Activated T-helper 1 cell treated with anti-CD3 and anti-CD28 coated beads, Interleukin-12 subunit alpha, Interleukin-12 subunit beta, Interleukin-2, Interleukin-4 antibody, amounts not matched to agents 30 ng/mL and 10 ng/mL and 1 ng/mL, durations not matched to agents 14 hours and 24 hours and 36 hours (primary cell): ENCODE measurements around the gene IL3RA. TPM values are rescaled to one million over a fixed set of nuclear protein-coding genes. Genes with fewer than 3 reads are reported as not detected.

Source experiments
- DNase-seq: peaks from one replicate; pipeline ENCODE4 v3.0.0; 2021; ENCODE audit warnings: low spot score
- H3K27ac Mint-ChIP-seq: one replicate; pipeline ENCODE4 v1.8.0; 2021; ENCODE audit warnings: mild to moderate bottlenecking, mixed read lengths
- H3K27me3 Mint-ChIP-seq: one replicate; pipeline ENCODE4 v1.8.0; 2022; ENCODE audit warnings: mild to moderate bottlenecking, moderate library complexity, mixed read lengths; ENCODE audit not compliant: insufficient read depth
- H3K36me3 Mint-ChIP-seq: one replicate; pipeline ENCODE4 v1.8.0; 2021; ENCODE audit warnings: low read depth, mixed read lengths
- H3K4me1 Mint-ChIP-seq: one replicate; pipeline ENCODE4 v1.8.0; 2021; ENCODE audit warnings: low read depth, mixed read lengths
- H3K4me3 Mint-ChIP-seq: one replicate; pipeline ENCODE4 v1.8.0; 2021; ENCODE audit warnings: mild to moderate bottlenecking, moderate library complexity, mixed read lengths
- H3K9me3 Mint-ChIP-seq: one replicate; pipeline ENCODE4 v1.8.0; 2021; ENCODE audit warnings: mixed read lengths
- intact Hi-C: fragments of 100-400 bp; cut with micrococcal nuclease; formaldehyde crosslinking; loops from one replicate; pipeline ENCODE4 v1.15.1; 2024
- total RNA-seq: library from RNA; stranded (reverse); gene quantifications from 2 replicates; pipeline ENCODE4 v1.2.3, GENCODE V29; 2022

Gene IL3RA
- total RNA-seq, 1 donor from 2014 or later, result 4.2 TPM

DNA sequence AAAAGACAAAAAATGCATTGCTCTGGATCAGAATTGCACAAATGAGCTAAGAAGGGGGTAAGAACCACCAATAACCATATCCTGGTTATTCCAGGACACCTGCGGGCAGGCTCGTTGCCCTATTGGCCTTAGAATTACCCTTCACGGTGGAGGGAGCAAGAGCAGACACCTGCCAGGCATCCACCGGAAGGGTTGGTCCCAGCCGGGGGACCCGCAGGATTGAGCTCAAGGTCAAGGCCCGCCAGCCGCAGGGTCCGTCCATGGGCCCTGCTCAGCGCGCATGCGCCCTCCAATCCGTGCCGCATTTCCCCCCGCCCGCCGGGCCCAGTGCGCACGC, 54.8 kb downstream of the IL3RA start:
- Mint-ChIP-seq H3K9me3 (no peaks in the 10 kb centered on the region), H3K36me3 (peaks cover 57% of the 10 kb centered on the region), H3K27ac (peak overlapping the region; percentile 73), H3K4me3 (peak overlapping the region; percentile 93), H3K4me1 (peaks cover 45% of the 10 kb centered on the region), H3K27me3 (no peaks in the 10 kb centered on the region)
- intact Hi-C loops, result loop anchor here (10.0 kb wide), 1 partner anchor 1007 kb away; the partner anchor contains the start of gene PPP2R3B
- DNase-seq, result no peak

DNA sequence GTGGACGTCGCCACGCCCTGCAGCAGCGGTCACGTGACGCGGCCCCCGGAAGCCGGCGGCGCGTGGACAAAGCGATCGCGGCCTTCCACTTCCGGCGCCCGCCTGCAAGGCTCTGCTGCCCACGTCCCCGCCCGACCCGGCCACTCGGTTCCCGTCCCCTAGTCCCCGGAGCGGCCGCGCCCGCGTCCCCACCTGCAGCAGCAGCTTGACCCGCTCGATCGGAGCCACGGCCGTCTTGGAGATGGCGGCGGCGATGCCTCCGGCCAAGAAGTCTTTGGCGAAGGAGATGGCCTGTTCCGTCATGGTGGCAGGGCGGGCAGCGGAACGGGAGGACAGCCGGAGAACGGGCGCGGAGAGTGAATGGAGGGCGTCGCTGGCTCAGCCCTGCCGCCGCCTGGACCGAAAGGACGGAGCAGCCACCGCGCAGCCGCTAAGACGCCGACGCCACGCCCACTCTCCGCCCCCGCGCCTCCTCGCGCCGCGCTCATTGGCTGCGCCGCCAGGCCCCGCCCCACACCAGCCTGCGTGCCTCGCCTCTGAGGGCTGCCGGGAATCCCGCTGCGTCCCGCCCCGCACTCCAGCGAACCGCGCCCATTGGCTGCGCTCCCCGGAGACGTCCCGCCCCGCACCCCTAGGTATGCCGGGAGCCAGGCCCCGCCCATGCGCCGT, 55.3 kb downstream of the IL3RA start, which contains the start of gene SLC25A6:
SLC25A6 (minus strand) TSS at position 407 of the 669 bp plus-strand sequence; CDS start at position 303, 104 bp downstream.
- Mint-ChIP-seq H3K9me3 (no peaks in the 10 kb centered on the region), H3K36me3 (peaks cover 52% of the 10 kb centered on the region), H3K27ac (peak within 1 kb of the TSS; percentile 95), H3K4me3 (peak within 1 kb of the TSS; percentile 93), H3K4me1 (peaks cover 45% of the 10 kb centered on the region), H3K27me3 (no peaks in the 10 kb centered on the region)
- intact Hi-C loops, result loop anchor here (1.0 to 10.0 kb wide), 12 partner anchors 61 to 1299 kb away; partner anchors contain the start of genes AKAP17A, CD99, GTPBP6 and P2RY8
- peak; percentile 100 for DNase-seq

DNA sequence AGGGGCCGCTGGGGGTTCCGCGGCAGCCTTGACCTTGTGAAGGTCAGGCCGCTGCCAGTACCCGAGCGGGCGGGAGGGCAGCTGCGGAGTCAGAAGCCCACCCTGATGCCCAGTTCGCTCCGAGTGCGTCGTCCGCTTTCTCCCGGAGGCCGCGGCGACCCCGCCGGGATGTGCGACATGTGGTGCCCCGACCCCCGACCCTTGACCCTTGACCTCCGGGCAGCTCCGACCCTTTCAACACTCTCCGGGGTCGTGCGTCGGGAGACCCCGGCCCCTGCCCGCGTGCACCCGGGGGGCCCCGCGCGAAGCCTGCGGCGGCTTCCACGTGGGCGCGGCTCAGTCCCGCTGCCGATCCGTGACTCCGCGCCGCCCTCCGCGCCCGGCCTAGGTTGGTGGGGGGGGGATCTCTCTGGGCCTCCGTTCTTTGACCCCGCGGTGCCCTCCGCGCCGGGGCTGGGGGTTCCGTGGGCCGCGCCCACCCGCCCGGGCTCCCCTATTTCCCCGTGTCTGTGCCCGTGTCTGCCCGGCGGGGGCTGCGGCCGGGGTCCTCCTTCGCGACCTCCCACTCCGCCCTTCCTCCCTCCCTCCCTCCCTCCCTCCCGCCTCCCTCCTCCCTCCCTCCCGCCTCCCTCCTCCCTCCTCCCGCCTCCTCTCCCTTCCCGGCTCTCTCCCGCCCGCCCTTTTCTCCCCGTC, 55.9 kb downstream of the IL3RA start:
- no peaks in the 10 kb centered on the region for H3K27me3 Mint-ChIP-seq
- no peak for DNase-seq
- peak overlapping the region; percentile 93 for H3K4me3 Mint-ChIP-seq
- intact Hi-C loops, result loop anchor here (1.0 to 10.0 kb wide), 12 partner anchors 61 to 1298 kb away; partner anchors contain the start of genes AKAP17A, CD99, GTPBP6 and P2RY8
- H3K4me1 Mint-ChIP-seq, result peaks cover 43% of the 10 kb centered on the region
- peaks cover 48% of the 10 kb centered on the region for H3K36me3 Mint-ChIP-seq
- H3K27ac Mint-ChIP-seq, result peak overlapping the region; percentile 95
- no peaks in the 10 kb centered on the region for H3K9me3 Mint-ChIP-seq

DNA sequence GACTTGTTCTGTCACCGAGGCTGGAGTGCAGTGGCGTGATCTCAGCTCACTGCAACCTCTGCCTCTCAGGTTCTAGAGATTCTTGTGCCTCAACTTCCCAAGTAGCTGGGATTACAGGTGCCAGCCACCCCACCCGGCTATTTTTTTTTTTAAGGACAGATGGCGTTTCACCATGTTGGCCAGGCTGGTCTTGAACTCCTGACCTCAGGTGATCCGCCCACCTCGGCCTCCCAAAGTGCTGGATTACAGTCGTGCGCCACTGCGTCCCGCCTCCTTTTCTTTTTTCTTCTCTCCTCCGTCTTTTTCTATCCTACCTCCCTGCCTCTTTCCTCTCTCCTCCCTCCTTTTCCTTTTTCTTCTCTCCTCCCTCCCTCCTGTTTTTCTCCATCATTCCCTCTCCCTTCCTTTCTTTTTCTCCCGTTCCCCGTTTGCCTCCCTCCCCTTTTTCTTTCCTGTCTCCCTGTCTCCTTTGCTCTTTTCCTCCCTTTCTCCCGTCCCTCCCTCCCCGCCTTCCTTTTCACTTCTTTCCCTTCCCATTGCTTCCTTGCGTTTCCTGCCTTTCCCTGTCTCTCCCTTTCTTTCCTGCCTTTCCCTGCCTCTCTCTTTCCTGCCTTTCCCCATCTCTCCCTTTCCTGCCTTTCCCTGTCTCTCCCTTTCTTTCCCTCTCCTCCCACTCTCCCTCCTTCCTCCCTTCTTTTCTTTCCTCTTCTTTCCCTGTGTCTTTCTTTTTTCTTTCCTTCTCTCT, 57.5 kb downstream of the IL3RA start:
- Mint-ChIP-seq H3K27ac (peak overlapping the region; percentile 87), H3K9me3 (no peaks in the 10 kb centered on the region), H3K36me3 (peaks cover 35% of the 10 kb centered on the region), H3K27me3 (no peaks in the 10 kb centered on the region), H3K4me1 (peaks cover 29% of the 10 kb centered on the region), H3K4me3 (peak overlapping the region; percentile 85)
- intact Hi-C loops, result loop anchor here (2.0 to 10.0 kb wide), 7 partner anchors 69 to 1297 kb away; partner anchors contain the start of genes AKAP17A, CD99, P2RY8 and PPP2R3B
- no peak for DNase-seq

DNA sequence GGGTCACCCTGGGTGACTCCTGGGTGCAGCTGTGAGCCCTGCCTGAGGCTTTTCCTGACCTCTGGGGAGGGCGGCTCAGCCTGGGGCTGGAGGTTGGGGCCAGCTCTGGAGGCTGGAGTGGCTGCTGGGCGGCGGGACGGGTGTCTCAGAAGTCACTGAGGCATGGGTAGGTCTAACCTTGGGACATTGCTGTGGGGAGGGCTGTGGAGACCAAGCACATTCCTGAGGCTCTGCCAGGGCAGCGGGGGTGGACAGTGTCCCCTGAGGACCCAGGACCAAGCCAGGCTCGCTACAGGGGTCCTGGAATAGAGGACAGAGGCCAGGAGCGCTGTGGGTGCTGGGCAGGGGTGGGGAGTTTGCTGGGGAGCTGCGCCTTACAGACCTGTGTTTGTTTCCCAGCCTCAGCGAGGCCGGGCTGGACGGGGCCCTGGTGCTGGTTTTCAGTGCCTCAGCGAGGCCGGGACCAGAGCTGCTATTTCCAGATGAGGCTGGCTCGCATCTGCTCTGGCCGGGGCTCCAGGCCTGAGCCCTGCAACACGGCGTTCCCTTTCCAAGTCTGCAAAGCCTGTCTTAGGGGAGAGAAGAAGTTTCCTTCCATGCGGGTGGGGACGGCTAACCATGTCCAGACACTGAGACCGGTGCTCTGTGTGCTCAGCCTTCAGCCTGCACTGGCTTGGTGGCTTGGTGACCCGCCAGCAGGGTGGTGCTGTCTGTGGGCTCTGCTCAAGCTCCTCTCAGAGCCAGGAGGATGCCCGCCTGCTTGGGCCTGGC, 58.3 kb downstream of the IL3RA start:
- no peaks in the 10 kb centered on the region for H3K9me3 Mint-ChIP-seq
- H3K27me3 Mint-ChIP-seq, result no peaks in the 10 kb centered on the region
- peak overlapping the region; percentile 85 for H3K4me3 Mint-ChIP-seq
- DNase-seq, result no peak
- H3K27ac Mint-ChIP-seq, result peak overlapping the region; percentile 87
- peaks cover 29% of the 10 kb centered on the region for H3K36me3 Mint-ChIP-seq
- intact Hi-C loops, result loop anchor here (10.0 kb wide), 1 partner anchor 1010 kb away; the partner anchor contains the start of gene PPP2R3B
- peaks cover 29% of the 10 kb centered on the region for H3K4me1 Mint-ChIP-seq

DNA sequence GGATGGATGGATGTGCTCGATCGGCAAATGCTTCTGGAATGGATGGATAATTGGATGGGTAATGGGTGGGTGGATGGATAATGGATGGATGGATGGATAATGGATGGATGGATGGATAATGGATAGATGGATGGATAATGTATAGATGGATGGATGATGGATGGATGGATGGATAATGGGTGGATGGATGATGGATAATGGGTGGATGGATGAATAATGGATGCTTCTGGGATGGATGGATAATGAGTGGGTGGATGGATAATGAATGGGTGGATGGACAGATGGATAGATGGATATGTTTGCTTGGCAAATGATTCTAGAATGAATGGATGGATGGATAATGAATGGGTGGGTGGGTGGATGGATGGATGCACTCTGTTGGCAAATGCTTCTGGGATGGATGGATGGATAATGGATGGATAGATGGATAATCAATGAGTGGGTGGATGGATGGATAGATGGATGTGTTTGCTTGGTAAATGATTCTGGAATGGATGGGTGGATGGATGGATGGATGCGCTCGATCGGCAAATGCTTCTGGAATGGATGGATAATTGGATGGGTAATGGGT, 59.1 kb downstream of the IL3RA start:
- intact Hi-C loops, result loop anchor here (10.0 kb wide), 1 partner anchor 1011 kb away; the partner anchor contains the start of gene PPP2R3B
- DNase-seq, result no peak
- no peaks in the 10 kb centered on the region for H3K9me3 Mint-ChIP-seq
- peaks cover 25% of the 10 kb centered on the region for H3K36me3 Mint-ChIP-seq
- no peaks in the 10 kb centered on the region for H3K27me3 Mint-ChIP-seq
- H3K4me3 Mint-ChIP-seq, result peak overlapping the region; percentile 19
- H3K4me1 Mint-ChIP-seq, result peaks cover 29% of the 10 kb centered on the region
- H3K27ac Mint-ChIP-seq, result peak overlapping the region; percentile 14

DNA sequence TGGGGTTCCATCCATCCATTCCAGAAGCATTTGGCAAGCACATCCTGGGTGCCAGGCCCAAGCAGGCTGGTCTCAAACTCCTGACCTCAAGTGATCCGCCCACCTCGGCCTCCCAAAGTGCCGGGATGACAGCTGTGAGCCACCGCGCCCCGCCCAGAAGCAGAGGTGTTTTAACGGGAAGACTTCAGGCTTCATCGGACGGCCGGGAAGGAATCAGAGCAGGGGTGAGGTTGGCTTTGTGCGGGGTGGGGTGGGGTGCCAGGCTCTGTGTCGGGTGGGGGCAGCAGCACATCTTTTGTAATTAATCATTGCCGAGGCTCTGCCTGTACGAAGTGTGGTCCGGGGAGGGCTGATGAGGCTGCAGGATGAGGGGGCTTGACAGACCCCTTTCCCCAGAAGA, 60.4 kb downstream of the IL3RA start:
- Mint-ChIP-seq H3K4me3 (no peak overlapping the region), H3K36me3 (peaks cover 20% of the 10 kb centered on the region), H3K27ac (no peak overlapping the region), H3K27me3 (no peaks in the 10 kb centered on the region), H3K9me3 (no peaks in the 10 kb centered on the region), H3K4me1 (peaks cover 29% of the 10 kb centered on the region)
- intact Hi-C loops, result loop anchor here (10.0 kb wide), 1 partner anchor 1012 kb away; the partner anchor contains the start of gene PPP2R3B
- no peak for DNase-seq

DNA sequence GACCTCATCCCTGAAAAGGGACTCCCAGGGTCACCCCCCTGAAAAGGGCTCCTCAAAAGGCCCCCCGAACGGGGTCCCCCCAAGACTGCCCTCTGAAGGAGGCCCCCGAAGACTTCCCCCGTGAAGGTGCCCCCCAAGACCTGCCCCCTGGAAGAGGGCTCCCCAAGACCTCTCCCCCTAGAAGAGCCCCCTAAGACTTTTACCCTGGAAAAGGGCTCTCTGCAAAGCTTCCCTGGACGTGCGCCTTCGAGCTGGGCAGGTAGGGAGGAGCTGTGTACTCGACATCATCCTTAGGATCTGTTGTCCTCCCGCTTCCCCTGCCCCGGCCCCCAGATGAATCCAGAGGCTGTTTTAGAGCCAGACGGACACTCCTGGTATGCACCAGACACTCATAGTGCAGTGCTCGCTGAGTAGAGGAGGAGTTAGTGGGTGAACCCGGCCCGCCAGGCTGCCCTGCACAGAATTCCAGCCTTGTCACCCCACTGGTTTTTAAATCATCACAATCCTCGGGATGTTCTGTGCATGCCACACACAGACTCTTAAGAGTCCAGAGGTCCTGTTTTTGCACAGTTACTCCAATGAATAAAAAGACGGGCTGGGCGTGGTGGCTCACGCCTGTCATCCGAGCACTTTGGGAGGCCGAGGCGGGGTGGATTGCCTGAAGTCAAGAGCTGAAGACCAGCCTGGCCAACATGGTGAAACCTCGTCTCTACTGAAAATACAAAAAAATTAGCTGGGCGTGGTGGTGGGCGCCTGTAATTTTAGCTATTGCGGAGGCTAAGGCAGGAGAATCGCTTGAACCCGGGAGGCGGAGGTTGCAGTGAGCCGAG, 61.1 kb downstream of the IL3RA start:
- Mint-ChIP-seq H3K9me3 (no peaks in the 10 kb centered on the region), H3K4me1 (peaks cover 29% of the 10 kb centered on the region), H3K36me3 (peaks cover 20% of the 10 kb centered on the region), H3K4me3 (peak overlapping the region; percentile 11), H3K27ac (no peak overlapping the region), H3K27me3 (no peaks in the 10 kb centered on the region)
- no peak for DNase-seq
- intact Hi-C loops, result loop anchor here (10.0 kb wide), 1 partner anchor 1013 kb away; the partner anchor contains the start of gene PPP2R3B

DNA sequence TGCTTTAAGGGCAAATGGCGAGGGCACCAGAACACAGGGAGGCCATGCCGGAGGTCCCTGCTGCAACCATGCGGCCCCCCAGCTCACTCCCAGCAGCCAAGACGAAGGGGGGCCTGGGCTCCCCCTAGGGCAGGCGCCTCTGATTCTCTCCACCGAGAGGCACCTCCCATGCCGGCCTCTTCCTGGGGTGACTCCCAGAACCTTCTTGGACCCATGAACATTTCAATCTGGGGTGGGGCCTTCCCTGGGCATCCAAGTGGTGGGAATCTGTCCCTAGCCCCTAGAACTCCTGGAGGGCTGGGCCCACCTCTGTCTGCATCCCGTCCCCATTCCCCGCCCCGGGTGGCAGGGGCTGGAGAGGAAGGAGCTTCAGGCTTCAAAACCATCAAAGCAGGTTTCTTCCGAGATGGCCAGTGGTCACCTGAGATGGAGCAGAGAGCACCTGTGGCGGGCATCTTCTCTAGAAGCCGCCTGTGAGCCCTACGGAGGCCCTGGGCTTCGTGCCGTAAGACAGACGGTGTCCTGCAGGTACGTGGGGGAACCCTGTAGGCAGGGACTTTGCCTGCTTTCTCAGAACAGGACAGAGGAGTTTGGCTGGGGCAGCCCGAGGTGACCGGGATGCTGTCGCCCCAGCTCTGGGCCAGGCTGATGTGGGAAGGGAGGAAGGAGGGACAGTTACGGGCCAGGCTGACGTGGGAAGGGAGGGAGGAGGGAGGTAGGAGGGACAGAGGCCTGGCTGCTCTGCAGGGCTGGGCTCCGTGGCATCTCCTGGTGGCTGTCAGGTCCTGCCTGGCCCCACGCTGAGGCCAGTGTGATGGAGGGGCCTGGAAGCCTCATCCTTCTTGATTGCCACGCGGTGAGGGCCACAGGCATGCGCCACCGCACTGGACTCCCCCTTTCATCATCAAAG, 62.1 kb downstream of the IL3RA start:
- no peak for DNase-seq
- Mint-ChIP-seq H3K4me3 (no peak overlapping the region), H3K9me3 (no peaks in the 10 kb centered on the region), H3K36me3 (peaks cover 20% of the 10 kb centered on the region), H3K4me1 (peaks cover 22% of the 10 kb centered on the region), H3K27ac (no peak overlapping the region), H3K27me3 (no peaks in the 10 kb centered on the region)
- intact Hi-C loops, result loop anchor here (10.0 kb wide), 1 partner anchor 1014 kb away; the partner anchor contains the start of gene PPP2R3B

DNA sequence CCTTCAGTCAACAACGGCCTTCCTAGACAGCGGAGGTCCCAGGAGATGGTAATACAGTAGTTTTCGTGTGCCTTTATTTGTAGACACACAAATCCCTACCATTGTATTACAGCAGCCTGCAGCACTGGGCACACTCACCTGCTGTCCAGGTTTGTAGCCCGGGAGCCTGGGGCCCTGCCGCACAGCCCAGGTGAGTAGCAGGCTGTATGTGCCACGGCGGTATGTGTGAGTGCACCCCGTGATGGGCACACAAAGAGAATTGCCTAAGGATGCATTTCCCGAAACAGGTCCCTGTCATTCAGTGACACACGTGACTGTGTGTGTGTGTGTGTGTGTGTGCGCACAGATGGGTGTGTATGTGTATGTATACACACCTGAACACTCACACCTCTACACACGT, 63.5 kb downstream of the IL3RA start:
- intact Hi-C loops, result no loop called here
- DNase-seq, result no peak
- Mint-ChIP-seq H3K36me3 (peaks cover 14% of the 10 kb centered on the region), H3K27me3 (no peaks in the 10 kb centered on the region), H3K4me1 (peaks cover 11% of the 10 kb centered on the region), H3K27ac (no peak overlapping the region), H3K9me3 (no peaks in the 10 kb centered on the region), H3K4me3 (no peak overlapping the region)
